Cardiac muscle cell (in vitro differentiated cells and primary cell): ENCODE data around the gene MFAP3. TPM values are rescaled to one million over a fixed set of nuclear protein-coding genes. Genes with fewer than 3 reads are reported as not detected.
"Not testable (repeated sequence)": the region's sequence is repeated elsewhere in the genome, so short reads cannot be mapped to it uniquely, and the experiment has no call there.

Experiments
- DNase-seq, 2 donors: peaks; one replicate each; pipeline versions ENCODE4 v3.0.0 to v3.0.0-alpha.2; 2010 to 2017; ENCODE audit warnings: low read depth in 1 of 2, low spot score in 1 of 2
- H3K27ac ChIP-seq: fragments of 200-600 bp; sonication (generic); 2 replicates; pipeline ENCODE4 v1.5.1; 2016
- H3K27me3 ChIP-seq: fragments of 200-600 bp; sonication (generic); 2 replicates; pipeline ENCODE4 v1.6.0; 2016; ENCODE audit warnings: control low read depth
- H3K36me3 ChIP-seq: fragments of 200-600 bp; sonication (generic); 2 replicates; pipeline ENCODE4 v1.5.1; 2016; ENCODE audit warnings: control low read depth
- H3K4me1 ChIP-seq: fragments of 200-600 bp; sonication (generic); 2 replicates; pipeline ENCODE4 v1.8.1; 2017; ENCODE audit warnings: low read depth, mild to moderate bottlenecking, mixed run types
- H3K4me3 ChIP-seq: fragments of 200-600 bp; sonication (generic); 2 replicates; pipeline ENCODE4 v1.5.1; 2016; ENCODE audit warnings: mild to moderate bottlenecking
- H3K9me3 ChIP-seq: fragments of 200-600 bp; sonication (generic); 2 replicates; pipeline ENCODE4 v1.5.1; 2017; ENCODE audit warnings: low read depth, mild to moderate bottlenecking, control low read depth
- polyA plus RNA-seq: library from polyadenylated mRNA; unstranded; fragments of >200 nt; fragmentation: Nextera tagmentation; extraction: Ambion mirVana; gene quantifications from 2 replicates; pipeline ENCODE4 v1.2.1, GENCODE V29; 2016
- total RNA-seq: library from RNA; depleted of rRNA; stranded (reverse); fragments of >200 nt; gene quantifications from 2 replicates; pipeline ENCODE4 v1.2.3, GENCODE V29; 2016
- TF ChIP-seq, protein P1 (sequence below): IDR thresholded peaks from 2 replicates; pipeline ENCODE4 v1.5.1; 2012; ENCODE audit warnings: low read depth, mild to moderate bottlenecking, low read length

MFAP3 gene
- total and polyA plus RNA-seq, 2 experiments from 2014 or later = 13.6 to 36.2 TPM

GRCh38 chr5:154015071-154015693 lies 23.6 kb upstream of the MFAP3 start:
- peak in 1 of 2 donors; percentile 2 for DNase-seq
- no peak overlapping the region for H3K27ac ChIP-seq
- peaks cover 2% of the 10 kb centered on the region for H3K36me3 ChIP-seq
- TF ChIP-seq, protein P1, sequence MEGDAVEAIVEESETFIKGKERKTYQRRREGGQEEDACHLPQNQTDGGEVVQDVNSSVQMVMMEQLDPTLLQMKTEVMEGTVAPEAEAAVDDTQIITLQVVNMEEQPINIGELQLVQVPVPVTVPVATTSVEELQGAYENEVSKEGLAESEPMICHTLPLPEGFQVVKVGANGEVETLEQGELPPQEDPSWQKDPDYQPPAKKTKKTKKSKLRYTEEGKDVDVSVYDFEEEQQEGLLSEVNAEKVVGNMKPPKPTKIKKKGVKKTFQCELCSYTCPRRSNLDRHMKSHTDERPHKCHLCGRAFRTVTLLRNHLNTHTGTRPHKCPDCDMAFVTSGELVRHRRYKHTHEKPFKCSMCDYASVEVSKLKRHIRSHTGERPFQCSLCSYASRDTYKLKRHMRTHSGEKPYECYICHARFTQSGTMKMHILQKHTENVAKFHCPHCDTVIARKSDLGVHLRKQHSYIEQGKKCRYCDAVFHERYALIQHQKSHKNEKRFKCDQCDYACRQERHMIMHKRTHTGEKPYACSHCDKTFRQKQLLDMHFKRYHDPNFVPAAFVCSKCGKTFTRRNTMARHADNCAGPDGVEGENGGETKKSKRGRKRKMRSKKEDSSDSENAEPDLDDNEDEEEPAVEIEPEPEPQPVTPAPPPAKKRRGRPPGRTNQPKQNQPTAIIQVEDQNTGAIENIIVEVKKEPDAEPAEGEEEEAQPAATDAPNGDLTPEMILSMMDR = no peak
- no peak overlapping the region for H3K4me3 ChIP-seq
- H3K4me1 ChIP-seq = no peaks in the 10 kb centered on the region
- H3K9me3 ChIP-seq = no peaks in the 10 kb centered on the region
- no peaks in the 10 kb centered on the region for H3K27me3 ChIP-seq

- H3K36me3 ChIP-seq, H3K27me3 ChIP-seq: not testable (repeated sequence)
These were observed 19.8 kb upstream of the MFAP3 start for GRCh38 chr5:154018919-154019318.

DNA sequence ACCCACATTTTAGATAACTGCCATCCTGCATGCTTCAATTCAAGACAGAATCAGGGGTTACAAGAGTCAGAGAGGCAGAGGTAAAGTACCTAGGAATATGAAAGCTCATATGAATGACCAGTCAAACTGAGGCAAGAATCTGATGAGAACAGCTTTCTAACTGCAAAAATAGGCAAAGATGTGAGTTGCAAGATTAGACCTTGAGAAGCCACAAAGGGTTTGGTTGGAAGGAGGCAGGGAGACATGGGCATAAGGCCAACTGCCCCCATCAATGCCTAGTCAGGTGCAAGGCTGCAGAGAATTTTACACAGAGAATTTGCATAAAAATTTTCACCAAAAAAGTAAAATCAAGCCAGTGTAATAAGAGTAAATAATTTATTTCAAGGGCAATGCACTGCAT lies 12.8 kb upstream of the MFAP3 start:
- H3K27me3 ChIP-seq = no peaks in the 10 kb centered on the region
- TF ChIP-seq, protein P1 = no peak
- no peaks in the 10 kb centered on the region for H3K9me3 ChIP-seq
- no peak for DNase-seq
- H3K4me3 ChIP-seq = no peak overlapping the region
- no peak overlapping the region for H3K27ac ChIP-seq
- peaks cover 25% of the 10 kb centered on the region for H3K36me3 ChIP-seq
- H3K4me1 ChIP-seq = no peaks in the 10 kb centered on the region

More at GRCh38 chr5:154018919-154019318, 19.8 kb upstream of the MFAP3 start:
- H3K27ac ChIP-seq, H3K4me3 ChIP-seq, DNase-seq, H3K4me1 ChIP-seq, H3K9me3 ChIP-seq: not testable (repeated sequence)

DNA sequence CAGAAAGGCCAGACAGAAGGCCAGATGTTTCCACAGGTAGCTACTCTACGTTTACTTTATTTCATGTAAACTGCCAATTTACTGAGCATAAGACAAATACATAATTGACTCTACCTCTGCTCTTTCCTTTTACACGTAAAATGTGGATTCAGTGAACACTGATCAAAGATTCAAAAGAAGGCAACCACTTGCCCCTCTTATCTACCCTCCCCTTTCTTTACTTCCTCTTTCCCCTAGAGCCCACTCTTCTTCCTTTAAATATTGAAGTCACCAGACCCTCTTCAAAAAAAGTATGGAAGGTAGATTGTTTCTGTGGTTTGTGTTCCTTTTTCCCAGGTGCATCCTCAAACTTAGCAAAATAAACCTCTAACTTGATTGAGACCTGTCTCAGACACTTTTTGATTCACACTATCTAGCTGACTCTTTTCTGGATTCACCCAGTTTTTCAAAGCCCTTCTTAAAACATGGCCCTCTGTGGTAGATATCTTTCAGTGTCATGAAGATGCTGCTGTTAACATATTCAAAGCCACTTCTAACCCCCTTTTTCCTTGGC lies 6.8 kb upstream of the MFAP3 start:
- TF ChIP-seq, protein P1 = no peak
- no peaks in the 10 kb centered on the region for H3K27me3 ChIP-seq
- H3K4me3 ChIP-seq = no peak overlapping the region
- peaks cover 29% of the 10 kb centered on the region for H3K36me3 ChIP-seq
- no peaks in the 10 kb centered on the region for H3K9me3 ChIP-seq
- DNase-seq = no peak
- H3K27ac ChIP-seq = no peak overlapping the region
- H3K4me1 ChIP-seq = no peaks in the 10 kb centered on the region

GRCh38 chr5:154034944-154035343 lies 3.8 kb upstream of the MFAP3 start:
- TF ChIP-seq, protein P1 = no peak
- no peak for DNase-seq
- Histone ChIP-seq H3K4me3 (no peak overlapping the region), H3K27ac (no peak overlapping the region), H3K27me3 (no peaks in the 10 kb centered on the region), H3K4me1 (no peaks in the 10 kb centered on the region), H3K36me3 (peaks cover 17% of the 10 kb centered on the region), H3K9me3 (no peaks in the 10 kb centered on the region)

DNA sequence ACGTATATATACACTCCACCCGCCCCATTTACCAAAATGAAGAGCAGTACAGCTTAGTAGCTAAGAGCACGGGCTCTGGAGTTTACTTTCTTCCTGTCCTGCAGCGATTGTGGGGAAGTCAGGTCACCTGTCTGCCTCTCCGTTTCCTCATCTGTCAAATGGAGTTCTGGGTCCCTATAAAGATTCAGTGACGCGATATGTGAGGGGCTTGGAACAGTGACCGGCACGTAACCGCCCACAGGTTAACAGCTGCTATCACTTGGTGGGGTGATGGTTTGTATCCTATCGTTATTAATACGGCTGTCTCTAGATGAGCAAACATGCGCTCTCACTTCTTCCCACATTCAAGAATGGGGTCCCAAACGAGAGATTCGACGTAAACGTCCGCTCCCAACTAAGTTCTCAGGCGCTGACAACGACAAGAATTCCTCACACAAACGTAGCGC lies 483 bp upstream of the MFAP3 start:
- TF ChIP-seq, protein P1 = no peak
- no peaks in the 10 kb centered on the region for H3K27me3 ChIP-seq
- H3K9me3 ChIP-seq = no peaks in the 10 kb centered on the region
- peak overlapping the region; percentile 90 for H3K27ac ChIP-seq
- peaks cover 10% of the 10 kb centered on the region for H3K36me3 ChIP-seq
- DNase-seq = no peak
- H3K4me3 ChIP-seq = peak overlapping the region; percentile 70
- no peaks in the 10 kb centered on the region for H3K4me1 ChIP-seq
